Psoas muscle (tissue), 8 donors: ENCODE measurements around the gene PLEKHA8. TPM values are rescaled to one million over a fixed set of nuclear protein-coding genes. Genes with fewer than 3 reads are reported as not detected.

Source experiments
- ATAC-seq, 4 donors: fragments of 200-7000 bp; cut with Tn5 transposase; one replicate each; pipeline ENCODE4 v1.9.1; 2020; ENCODE audit warnings: moderate library complexity in 3 of 4, mild to moderate bottlenecking in 2 of 4
- DNase-seq, 2 donors: peaks; one replicate each; pipeline ENCODE4 v3.0.0-alpha.2; 2020
- H3K27ac ChIP-seq: fragments of 200-600 bp; one replicate; pipeline ENCODE4 v1.8.0; 2022
- H3K27me3 ChIP-seq, 3 donors: fragments of 200-600 bp in 1 of 3; one replicate each; pipeline versions ENCODE4 v1.6.1 to v1.8.0; 2013 to 2022; ENCODE audit warnings: low read length in 2 of 3, mild to moderate bottlenecking in 2 of 3, moderate library complexity in 1 of 3; ENCODE audit not compliant: insufficient read depth in 3 of 3
- H3K36me3 ChIP-seq, 2 donors: fragments of 200-600 bp in 1 of 2; one replicate each; pipeline versions ENCODE4 v1.6.1 to v1.8.0; 2013 to 2022; ENCODE audit warnings: low read depth in 1 of 2, mild to moderate bottlenecking in 1 of 2, moderate library complexity in 1 of 2; ENCODE audit not compliant: insufficient read depth in 1 of 2
- H3K4me1 ChIP-seq: fragments of 200-600 bp; one replicate; pipeline ENCODE4 v1.8.0; 2022
- H3K4me3 ChIP-seq: fragments of 200-600 bp; one replicate; pipeline ENCODE4 v1.8.0; 2022; ENCODE audit warnings: mild to moderate bottlenecking
- H3K9me3 ChIP-seq: fragments of 200-600 bp; one replicate; pipeline ENCODE4 v1.8.0; 2022
- WGBS, 3 donors: extraction: QIAGEN DNeasy Blood & Tissue Kit; methylation state at CpG; one replicate each; pipeline versions ENCODE4 v1.1.6 to v1.1.7; 2013; 5-methylcytosine and 5-hydroxymethylcytosine counted together
- intact Hi-C, 2 donors: fragments of 100-400 bp; cut with DNase I; formaldehyde crosslinking; loops; one replicate each; pipeline versions ENCODE4 v1.11.0 to v1.14.2; 2022
- polyA plus RNA-seq, 3 donors: library from polyadenylated mRNA; stranded (reverse); fragments of 200-250 nt; gene quantifications; one replicate each; pipeline ENCODE4 v1.2.3, GENCODE V29; 2013
- total RNA-seq, 4 donors: library from RNA; stranded (reverse); fragmentation: NEBNext Ultra II Directional in 2 of 4; extraction: Animal tissue kit (Norgen Biotek cat#: 25700) in 2 of 4; gene quantifications; one replicate each; pipeline versions ENCODE4 v1.2.1 to v1.2.4, GENCODE V29; 2021 to 2023
- TF ChIP-seq, protein P1 (sequence below): fragments of 200-600 bp; IDR thresholded peaks from one replicate; pipeline ENCODE4 v1.8.0; 2022; ENCODE audit warnings: antibody characterized with exemption
- donor health status: healthy with polysubstance abuse.
- donor health status: DM: no; HTN: no; CAD: no; lungs with moderate emphysema.
- donor health status: Bipolar disorder and iron deficiency.
- donor health status: healthy.
- donor health status: DM: yes; HTN: yes; CAD: no.
- donor health status: DM: no; HTN: no; CAD: no.
- donor health status: DM: no; HTN: no; CAD: no.
- donor health status: DM: yes; HTN: yes; CAD: no.

Gene PLEKHA8
- total and polyA plus RNA-seq, 7 donors, result 1.3 to 4.0 (median 3.7) TPM

DNA sequence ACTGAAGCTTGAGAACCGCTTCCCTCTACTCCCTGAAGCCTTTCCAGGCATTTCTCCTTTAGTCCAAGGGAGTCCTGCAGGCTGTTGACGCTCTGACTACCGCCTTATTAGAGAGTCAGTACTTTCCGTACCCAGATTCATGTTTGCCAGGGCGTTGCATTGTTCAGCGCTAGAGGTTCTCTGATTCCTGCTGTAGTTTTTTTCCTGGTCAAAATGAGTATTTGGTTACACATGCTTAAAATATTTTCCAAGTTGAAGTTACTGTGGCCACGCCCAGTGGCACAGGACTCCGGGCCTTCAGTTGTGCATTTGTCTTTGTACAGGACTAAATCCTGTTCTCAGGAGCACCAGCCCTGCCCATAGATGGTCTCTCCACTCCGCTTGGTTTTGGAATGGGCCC is 114.5 kb downstream of the PLEKHA8 start:
- no peaks in the 10 kb centered on the region for H3K9me3 ChIP-seq
- no peaks in the 10 kb centered on the region for H3K36me3 ChIP-seq
- DNase-seq (peak in 1 of 2 donors; percentile 37), ATAC-seq (peak; percentile 42 to 64 (median 62))
- H3K4me3 ChIP-seq, result peak overlapping the region; percentile 42
- intact Hi-C loops, result no loop called here
- TF ChIP-seq, protein P1, sequence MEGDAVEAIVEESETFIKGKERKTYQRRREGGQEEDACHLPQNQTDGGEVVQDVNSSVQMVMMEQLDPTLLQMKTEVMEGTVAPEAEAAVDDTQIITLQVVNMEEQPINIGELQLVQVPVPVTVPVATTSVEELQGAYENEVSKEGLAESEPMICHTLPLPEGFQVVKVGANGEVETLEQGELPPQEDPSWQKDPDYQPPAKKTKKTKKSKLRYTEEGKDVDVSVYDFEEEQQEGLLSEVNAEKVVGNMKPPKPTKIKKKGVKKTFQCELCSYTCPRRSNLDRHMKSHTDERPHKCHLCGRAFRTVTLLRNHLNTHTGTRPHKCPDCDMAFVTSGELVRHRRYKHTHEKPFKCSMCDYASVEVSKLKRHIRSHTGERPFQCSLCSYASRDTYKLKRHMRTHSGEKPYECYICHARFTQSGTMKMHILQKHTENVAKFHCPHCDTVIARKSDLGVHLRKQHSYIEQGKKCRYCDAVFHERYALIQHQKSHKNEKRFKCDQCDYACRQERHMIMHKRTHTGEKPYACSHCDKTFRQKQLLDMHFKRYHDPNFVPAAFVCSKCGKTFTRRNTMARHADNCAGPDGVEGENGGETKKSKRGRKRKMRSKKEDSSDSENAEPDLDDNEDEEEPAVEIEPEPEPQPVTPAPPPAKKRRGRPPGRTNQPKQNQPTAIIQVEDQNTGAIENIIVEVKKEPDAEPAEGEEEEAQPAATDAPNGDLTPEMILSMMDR, result no peak
- peaks cover 44% of the 10 kb centered on the region for H3K4me1 ChIP-seq
- WGBS, 3 donors, result 20 to 37% (median 26%) methylated on average over 9 of the region's 9 CpGs
- H3K27ac ChIP-seq, result peak overlapping the region; percentile 70
- no peaks in the 10 kb centered on the region for H3K27me3 ChIP-seq

DNA sequence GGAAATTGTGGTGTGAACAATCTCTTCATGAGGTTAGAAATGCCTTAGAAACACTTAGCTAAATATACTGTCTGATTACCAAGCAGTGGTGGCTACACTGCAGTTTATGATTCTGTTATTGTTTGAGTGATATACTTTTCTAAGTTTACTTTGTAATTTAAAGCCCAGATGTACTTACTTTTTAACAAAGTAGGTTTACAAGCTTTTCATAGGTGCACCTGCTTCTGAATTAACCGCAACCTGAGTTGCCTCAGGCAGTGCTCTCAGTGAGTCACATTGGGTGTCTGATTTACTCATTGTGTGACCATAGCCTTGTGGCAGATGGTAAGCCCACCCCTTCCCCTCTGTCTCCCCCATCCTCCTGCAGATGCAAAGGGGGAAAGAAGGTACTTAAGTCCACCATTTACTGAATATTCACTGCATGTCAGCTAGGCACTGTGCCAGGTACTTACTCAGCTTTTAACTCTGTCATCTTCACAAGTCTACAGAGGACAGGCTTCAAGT is 115.6 kb downstream of the PLEKHA8 start:
- TF ChIP-seq, protein P1, result no peak
- H3K36me3 ChIP-seq, result no peaks in the 10 kb centered on the region
- peaks cover 44% of the 10 kb centered on the region for H3K4me1 ChIP-seq
- H3K27ac ChIP-seq, result peak overlapping the region; percentile 70
- intact Hi-C loops, result no loop called here
- H3K9me3 ChIP-seq, result no peaks in the 10 kb centered on the region
- no peaks in the 10 kb centered on the region for H3K27me3 ChIP-seq
- WGBS, 3 donors, result 89 to 96% (median 95%) methylated on average over 1 of the region's 1 CpG
- DNase-seq (no peak), ATAC-seq (peak; percentile 44 to 55 (median 52))
- no peak overlapping the region for H3K4me3 ChIP-seq

DNA sequence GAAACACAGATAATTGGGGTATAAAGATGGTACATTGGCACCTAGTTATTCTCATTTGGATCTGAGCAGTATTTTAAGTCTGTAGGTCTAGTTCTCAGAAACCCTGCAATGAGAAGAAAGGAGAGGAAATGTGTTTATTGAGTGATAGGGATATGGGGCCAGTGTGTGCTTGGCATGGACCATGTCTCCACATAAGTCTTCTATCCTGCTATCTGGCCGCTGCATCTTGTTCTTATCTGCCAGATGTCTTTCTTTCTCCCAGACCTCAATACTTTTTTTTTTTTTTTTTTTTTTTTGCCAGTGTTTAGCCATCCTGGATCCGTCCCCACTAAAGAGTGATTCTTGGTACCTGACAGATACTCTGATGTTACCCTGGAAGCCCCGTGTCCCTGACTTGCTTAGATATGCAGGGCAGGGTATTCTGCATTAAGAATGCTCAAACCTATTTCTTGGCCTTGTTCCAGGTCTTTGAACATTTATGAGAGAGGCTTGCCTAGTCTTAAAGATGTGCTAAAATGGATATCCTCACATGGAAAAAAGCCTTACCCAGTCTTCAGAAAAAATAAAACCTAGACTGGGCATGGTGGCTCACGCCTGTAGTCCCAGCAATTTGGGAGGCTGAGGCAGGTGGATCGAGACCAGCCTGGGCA is 116.6 kb downstream of the PLEKHA8 start:
- Histone ChIP-seq H3K36me3 (no peaks in the 10 kb centered on the region), H3K27me3 (no peaks in the 10 kb centered on the region), H3K9me3 (no peaks in the 10 kb centered on the region), H3K4me3 (no peak overlapping the region), H3K4me1 (peaks cover 44% of the 10 kb centered on the region), H3K27ac (no peak overlapping the region)
- TF ChIP-seq, protein P1, result no peak
- no peak for ATAC-seq
- intact Hi-C loops, result no loop called here
- DNase-seq, result no peak
- WGBS, 3 donors, result 91 to 96% (median 92%) methylated on average over 5 of the region's 5 CpGs

DNA sequence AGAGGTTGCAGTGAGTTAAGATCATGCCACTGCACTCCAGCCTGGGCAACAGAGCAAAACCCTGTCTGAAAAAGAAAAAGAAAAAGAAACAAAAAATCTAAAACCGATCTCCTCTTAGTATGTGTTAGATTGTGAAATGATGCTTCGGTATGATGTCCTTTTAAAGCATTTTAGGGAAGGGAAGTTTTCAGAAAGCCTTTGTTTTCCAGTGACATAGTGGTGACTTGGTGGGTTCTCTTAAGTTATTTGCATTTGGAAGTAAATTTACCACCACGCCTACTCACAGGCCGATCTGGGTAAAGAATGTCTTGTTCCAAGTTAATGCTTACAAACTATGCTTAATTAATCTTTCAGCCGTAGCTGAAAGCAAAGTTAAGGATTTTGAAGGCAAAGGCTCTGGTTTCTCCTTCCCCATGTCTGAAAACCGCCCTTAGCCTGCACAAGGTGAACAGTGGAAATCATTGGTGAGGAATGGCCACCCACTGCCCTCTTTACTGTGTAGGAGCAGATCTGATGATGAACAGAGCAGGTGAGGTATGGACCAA is 117.3 kb downstream of the PLEKHA8 start:
- intact Hi-C loops, result no loop called here
- TF ChIP-seq, protein P1, result no peak
- Histone ChIP-seq H3K4me1 (peaks cover 44% of the 10 kb centered on the region), H3K27me3 (no peaks in the 10 kb centered on the region), H3K36me3 (no peaks in the 10 kb centered on the region), H3K4me3 (no peak overlapping the region), H3K9me3 (no peaks in the 10 kb centered on the region), H3K27ac (peak overlapping the region; percentile 62)
- WGBS, 3 donors, result 90 to 93% (median 91%) methylated on average over 6 of the region's 6 CpGs
- DNase-seq (no peak), ATAC-seq (no peak)
